ENCODE data around the gene MRPL45. TPM values are rescaled to one million over a fixed set of nuclear protein-coding genes. Genes with fewer than 3 reads are reported as not detected.
"Not testable (repeated sequence)": the region's sequence is repeated elsewhere in the genome, so short reads cannot be mapped to it uniquely, and the experiment has no call there.

Gene MRPL45
- total RNA-seq: 10 to 100 TPM; 23.0 to 26.9 TPM

GRCh38 chr17:38296834-38297517, at the start of gene MRPL45:
MRPL45 (plus strand) TSS chr17:38297168; CDS start chr17:38297184, 16 bp downstream.
- not testable (repeated sequence) for H3K4me1 ChIP-seq, H3K36me3 ChIP-seq, H3K27me3 ChIP-seq, H3K9me3 ChIP-seq
- H3K27ac ChIP-seq: peak within 1 kb of the TSS; percentile 58 to 62
- peak within 1 kb of the TSS; percentile 49 to 54 for H3K4me3 ChIP-seq
- peak; percentile 97 for DNase-seq (ENCODE audit: low spot score)

- H3K27me3 ChIP-seq; H3K36me3 ChIP-seq; H3K4me3 ChIP-seq; H3K27ac ChIP-seq; H3K4me1 ChIP-seq; DNase-seq (ENCODE audit: low spot score); H3K9me3 ChIP-seq: not testable (repeated sequence)
Observed at GRCh38 chr17:38253191-38253590, 43.8 kb upstream of the MRPL45 start.

- H3K27ac ChIP-seq, H3K4me3 ChIP-seq, H3K36me3 ChIP-seq: not testable (repeated sequence)
Observed at GRCh38 chr17:38254357-38254756, 42.6 kb upstream of the MRPL45 start.

GRCh38 chr17:38257013-38257621, 39.9 kb upstream of the MRPL45 start:
- H3K27me3 ChIP-seq, H3K9me3 ChIP-seq, H3K4me1 ChIP-seq, H3K36me3 ChIP-seq: not testable (repeated sequence)
- Histone ChIP-seq H3K4me3 (peak overlapping the region; percentile 50 to 69), H3K27ac (peak overlapping the region; percentile 85 to 87)
- peak; percentile 75 for DNase-seq (ENCODE audit: low spot score)

More at GRCh38 chr17:38254357-38254756, 42.6 kb upstream of the MRPL45 start:
- H3K4me1 ChIP-seq; H3K27me3 ChIP-seq; DNase-seq (ENCODE audit: low spot score); H3K9me3 ChIP-seq: not testable (repeated sequence)

GRCh38 chr17:38265974-38266506, 30.9 kb upstream of the MRPL45 start:
- not testable (repeated sequence) for H3K4me1 ChIP-seq; H3K27me3 ChIP-seq; H3K4me3 ChIP-seq; DNase-seq (ENCODE audit: low spot score); H3K27ac ChIP-seq; H3K36me3 ChIP-seq; H3K9me3 ChIP-seq

GRCh38 chr17:38266571-38266970, 30.4 kb upstream of the MRPL45 start:
- DNase-seq (ENCODE audit: low spot score); H3K4me1 ChIP-seq; H3K27me3 ChIP-seq: not testable (repeated sequence)

GRCh38 chr17:38268138-38268537, 28.8 kb upstream of the MRPL45 start:
- H3K27ac ChIP-seq; H3K9me3 ChIP-seq; H3K27me3 ChIP-seq; H3K4me1 ChIP-seq; H3K36me3 ChIP-seq; DNase-seq (ENCODE audit: low spot score); H3K4me3 ChIP-seq: not testable (repeated sequence)

More at GRCh38 chr17:38266571-38266970, 30.4 kb upstream of the MRPL45 start:
- H3K36me3 ChIP-seq, H3K27ac ChIP-seq, H3K4me3 ChIP-seq, H3K9me3 ChIP-seq: not testable (repeated sequence)

GRCh38 chr17:38269045-38269444, 27.9 kb upstream of the MRPL45 start:
- not testable (repeated sequence) for DNase-seq (ENCODE audit: low spot score); H3K27ac ChIP-seq; H3K4me1 ChIP-seq

GRCh38 chr17:38269552-38269951, 27.4 kb upstream of the MRPL45 start:
- not testable (repeated sequence) for H3K36me3 ChIP-seq; H3K4me3 ChIP-seq; H3K27me3 ChIP-seq; H3K9me3 ChIP-seq; H3K27ac ChIP-seq; DNase-seq (ENCODE audit: low spot score); H3K4me1 ChIP-seq

More at GRCh38 chr17:38269045-38269444, 27.9 kb upstream of the MRPL45 start:
- H3K36me3 ChIP-seq, H3K4me3 ChIP-seq, H3K27me3 ChIP-seq, H3K9me3 ChIP-seq: not testable (repeated sequence)

- not testable (repeated sequence) for H3K9me3 ChIP-seq; DNase-seq (ENCODE audit: low spot score); H3K27me3 ChIP-seq; H3K27ac ChIP-seq; H3K4me1 ChIP-seq; H3K36me3 ChIP-seq; H3K4me3 ChIP-seq
Observed at GRCh38 chr17:38285994-38286393, 11.0 kb upstream of the MRPL45 start.

GRCh38 chr17:38286501-38287091, 10.4 kb upstream of the MRPL45 start:
- peak overlapping the region in 1 of 2 donors; percentile 51 for H3K27ac ChIP-seq
- H3K4me3 ChIP-seq, H3K4me1 ChIP-seq, H3K27me3 ChIP-seq, H3K36me3 ChIP-seq, H3K9me3 ChIP-seq: not testable (repeated sequence)
- peak; percentile 82 for DNase-seq (ENCODE audit: low spot score)

Measured in right atrium auricular region (tissue), 2 donors.